Activated T-cell treated with anti-CD3 and anti-CD28 coated beads for 48 hours (primary cell): ENCODE data around the gene SEPHS2.
"Not testable (repeated sequence)": the region's sequence is repeated elsewhere in the genome, so short reads cannot be mapped to it uniquely, and the experiment has no call there.

Experiments
- DNase-seq: peaks from one replicate; pipeline ENCODE4 v3.0.0-alpha.2; 2020; ENCODE audit warnings: low read depth

SEPHS2 gene

GRCh38 chr16:30398661-30399434 is 46.8 kb downstream of the SEPHS2 start:
- no peak for DNase-seq

GRCh38 chr16:30397776-30398660 is 47.7 kb downstream of the SEPHS2 start:
- DNase-seq, result no peak

GRCh38 chr16:30397056-30397455 is 48.6 kb downstream of the SEPHS2 start:
- DNase-seq, result no peak

GRCh38 chr16:30396627-30397026 is 49.0 kb downstream of the SEPHS2 start:
- DNase-seq, result not testable (repeated sequence)

- DNase-seq, result no peak
Observed at GRCh38 chr16:30395992-30396585, 49.6 kb downstream of the SEPHS2 start.

- peak; percentile 58 for DNase-seq
Observed at GRCh38 chr16:30395155-30395991, 50.3 kb downstream of the SEPHS2 start, which contains the start of gene ZNF48. TSS of gene ZNF48 (plus strand) at chr16:30395420. CDS start at chr16:30395795, 375 bp downstream.

GRCh38 chr16:30394592-30395154 is 51.0 kb downstream of the SEPHS2 start:
- no peak for DNase-seq
